ENCODE measurements around the gene PSME3. TPM values are rescaled to one million over a fixed set of nuclear protein-coding genes. Genes with fewer than 3 reads are reported as not detected.

PSME3 gene
- total RNA-seq, 1 experiment from 2014 or later = 163 TPM

DNA sequence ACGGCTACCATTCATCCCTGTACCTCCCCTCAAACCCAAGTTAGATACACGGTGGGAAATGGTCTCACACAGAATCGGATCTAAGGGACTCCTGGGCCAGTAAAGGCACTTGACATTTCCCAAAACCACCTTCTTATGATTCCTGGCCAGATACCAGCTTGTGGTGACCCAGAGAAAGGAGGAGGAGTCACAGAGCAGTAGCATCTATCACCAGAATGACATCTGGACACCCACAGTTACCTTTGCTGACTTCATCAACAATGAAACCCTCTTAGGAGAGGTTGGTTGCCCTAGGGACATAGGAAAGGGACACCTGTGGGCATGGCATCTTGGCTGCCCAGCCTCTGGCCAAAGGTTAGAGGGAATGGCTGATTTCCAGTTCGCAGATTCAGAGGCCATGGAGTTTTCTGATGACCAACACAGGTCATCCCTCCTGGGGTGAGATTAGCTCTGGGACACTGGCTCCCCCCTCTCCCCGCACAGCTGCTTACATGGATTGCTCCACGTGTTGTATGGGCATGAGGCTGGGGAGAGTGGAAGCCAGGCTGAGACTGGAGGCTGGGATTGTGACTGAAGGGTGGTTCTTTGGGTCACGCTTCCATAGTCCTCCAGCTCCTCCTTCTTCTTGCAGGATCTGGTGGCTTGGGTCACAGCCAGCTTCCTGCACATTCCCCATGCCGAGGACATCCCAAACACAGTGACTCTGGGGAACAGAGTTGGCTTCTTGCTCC lies 16.4 kb downstream of the PSME3 start:
- H3K36me3 ChIP-seq (ENCODE audit: control insufficient read depth in 1 of 2, insufficient read depth in 2 of 2, low read length in 2 of 2) = peaks cover 6 to 13% of the 10 kb centered on the region in 2 experiments; a peak in 2 of 4 replicates
- no peaks in the 10 kb centered on the region for H3K27me3 ChIP-seq (ENCODE audit: insufficient read depth, low read length)
- ChIA-PET RAD21 (ENCODE audit: low non-redundant PET in 1 of 2, low total read pairs in 2 of 2, uncharacterized antibody in 2 of 2, unreplicated experiment in 2 of 2) (no interaction called here), POLR2A (no interaction called here), CTCF (no interaction called here)
- H3K4me3 ChIP-seq (replicated peaks in 1 of 2; ENCODE audit: low read depth in 1 of 2, low read length in 2 of 2) = no peak overlapping the region
- H3K9me3 ChIP-seq (ENCODE audit: control insufficient read depth in 1 of 2, insufficient read depth in 1 of 2, low read depth in 1 of 2, low read length in 2 of 2) = no peaks in the 10 kb centered on the region
- no peak for DNase-seq (ENCODE audit: low read depth, low spot score)
- H2AFZ ChIP-seq (ENCODE audit: low read depth, low read length, poor library complexity, severe bottlenecking) = no peak overlapping the region
- H3K4me1 ChIP-seq (ENCODE audit: control insufficient read depth in 1 of 2, insufficient read depth in 2 of 2, low read length in 2 of 2) = no peaks in the 10 kb centered on the region
- no TSS peak for BruUV-seq (replicated peaks)
- H3K27ac ChIP-seq (ENCODE audit: low read depth, low read length) = no peak overlapping the region
- intact Hi-C loops (cut with micrococcal nuclease) = no loop called here
- H3K9me2 ChIP-seq (ENCODE audit: insufficient read depth) = no peaks in the 10 kb centered on the region
- ATAC-seq = 0 out of 2 replicates have a peak, but pooled peaks have one; percentile 8
- TF ChIP-seq EZH2phosphoT487 (IDR thresholded peaks at IDR 0.05; ENCODE audit: borderline replicate concordance) = no peak
- TF ChIP-seq TCF7L2 (IDR thresholded peaks at IDR 0.05; ENCODE audit: borderline replicate concordance, extremely low read depth, insufficient read depth, insufficient read length) = no peak
- no peak for TF ChIP-seq POLR2AphosphoS5 (IDR thresholded peaks at IDR 0.05; ENCODE audit: low read depth, low read length)
- TF ChIP-seq YY1 (IDR thresholded peaks at IDR 0.05; ENCODE audit: extremely low read depth, insufficient replicate concordance, low read depth, low read length) = no peak
- TF ChIP-seq, protein P1, sequence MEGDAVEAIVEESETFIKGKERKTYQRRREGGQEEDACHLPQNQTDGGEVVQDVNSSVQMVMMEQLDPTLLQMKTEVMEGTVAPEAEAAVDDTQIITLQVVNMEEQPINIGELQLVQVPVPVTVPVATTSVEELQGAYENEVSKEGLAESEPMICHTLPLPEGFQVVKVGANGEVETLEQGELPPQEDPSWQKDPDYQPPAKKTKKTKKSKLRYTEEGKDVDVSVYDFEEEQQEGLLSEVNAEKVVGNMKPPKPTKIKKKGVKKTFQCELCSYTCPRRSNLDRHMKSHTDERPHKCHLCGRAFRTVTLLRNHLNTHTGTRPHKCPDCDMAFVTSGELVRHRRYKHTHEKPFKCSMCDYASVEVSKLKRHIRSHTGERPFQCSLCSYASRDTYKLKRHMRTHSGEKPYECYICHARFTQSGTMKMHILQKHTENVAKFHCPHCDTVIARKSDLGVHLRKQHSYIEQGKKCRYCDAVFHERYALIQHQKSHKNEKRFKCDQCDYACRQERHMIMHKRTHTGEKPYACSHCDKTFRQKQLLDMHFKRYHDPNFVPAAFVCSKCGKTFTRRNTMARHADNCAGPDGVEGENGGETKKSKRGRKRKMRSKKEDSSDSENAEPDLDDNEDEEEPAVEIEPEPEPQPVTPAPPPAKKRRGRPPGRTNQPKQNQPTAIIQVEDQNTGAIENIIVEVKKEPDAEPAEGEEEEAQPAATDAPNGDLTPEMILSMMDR (IDR thresholded peaks at IDR 0.05 in 2 of 3, conservative IDR thresholded peaks at IDR 0.05 in 1 of 3; ENCODE audit: borderline replicate concordance in 1 of 3, insufficient read depth in 1 of 3, low read depth in 2 of 3, low read length in 2 of 3) = no peak
- no peak for TF ChIP-seq ELF1 (IDR thresholded peaks at IDR 0.05; ENCODE audit: borderline replicate concordance, low read depth)
- TF ChIP-seq ZFX (IDR thresholded peaks at IDR 0.05) = no peak
- TF ChIP-seq RAD21 (IDR thresholded peaks at IDR 0.05; ENCODE audit: low read depth) = no peak
- TF ChIP-seq, protein P2, sequence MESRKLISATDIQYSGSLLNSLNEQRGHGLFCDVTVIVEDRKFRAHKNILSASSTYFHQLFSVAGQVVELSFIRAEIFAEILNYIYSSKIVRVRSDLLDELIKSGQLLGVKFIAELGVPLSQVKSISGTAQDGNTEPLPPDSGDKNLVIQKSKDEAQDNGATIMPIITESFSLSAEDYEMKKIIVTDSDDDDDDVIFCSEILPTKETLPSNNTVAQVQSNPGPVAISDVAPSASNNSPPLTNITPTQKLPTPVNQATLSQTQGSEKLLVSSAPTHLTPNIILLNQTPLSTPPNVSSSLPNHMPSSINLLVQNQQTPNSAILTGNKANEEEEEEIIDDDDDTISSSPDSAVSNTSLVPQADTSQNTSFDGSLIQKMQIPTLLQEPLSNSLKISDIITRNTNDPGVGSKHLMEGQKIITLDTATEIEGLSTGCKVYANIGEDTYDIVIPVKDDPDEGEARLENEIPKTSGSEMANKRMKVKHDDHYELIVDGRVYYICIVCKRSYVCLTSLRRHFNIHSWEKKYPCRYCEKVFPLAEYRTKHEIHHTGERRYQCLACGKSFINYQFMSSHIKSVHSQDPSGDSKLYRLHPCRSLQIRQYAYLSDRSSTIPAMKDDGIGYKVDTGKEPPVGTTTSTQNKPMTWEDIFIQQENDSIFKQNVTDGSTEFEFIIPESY (IDR thresholded peaks at IDR 0.05; ENCODE audit: extremely low read depth, insufficient replicate concordance, low read length) = no peak
- no peak for TF ChIP-seq POLR2A (IDR thresholded peaks at IDR 0.05; ENCODE audit: borderline replicate concordance, extremely low read depth, insufficient read depth, insufficient read length)
- TF ChIP-seq EZH2 (IDR thresholded peaks at IDR 0.05) = no peak
- no peak for TF ChIP-seq CBX3 (IDR thresholded peaks at IDR 0.05; ENCODE audit: low read depth)
- TF ChIP-seq, protein P3, sequence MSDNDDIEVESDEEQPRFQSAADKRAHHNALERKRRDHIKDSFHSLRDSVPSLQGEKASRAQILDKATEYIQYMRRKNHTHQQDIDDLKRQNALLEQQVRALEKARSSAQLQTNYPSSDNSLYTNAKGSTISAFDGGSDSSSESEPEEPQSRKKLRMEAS (IDR thresholded peaks at IDR 0.05) = no peak
- no peak for TF ChIP-seq FOSL1 (IDR thresholded peaks at IDR 0.05; ENCODE audit: low read depth)
- TF ChIP-seq SRF (IDR thresholded peaks at IDR 0.05; ENCODE audit: low read depth) = no peak
- TF ChIP-seq JUND (IDR thresholded peaks at IDR 0.05) = no peak
- TF ChIP-seq SIN3A (IDR thresholded peaks at IDR 0.05; ENCODE audit: low read depth) = no peak
- TF ChIP-seq, protein P4, sequence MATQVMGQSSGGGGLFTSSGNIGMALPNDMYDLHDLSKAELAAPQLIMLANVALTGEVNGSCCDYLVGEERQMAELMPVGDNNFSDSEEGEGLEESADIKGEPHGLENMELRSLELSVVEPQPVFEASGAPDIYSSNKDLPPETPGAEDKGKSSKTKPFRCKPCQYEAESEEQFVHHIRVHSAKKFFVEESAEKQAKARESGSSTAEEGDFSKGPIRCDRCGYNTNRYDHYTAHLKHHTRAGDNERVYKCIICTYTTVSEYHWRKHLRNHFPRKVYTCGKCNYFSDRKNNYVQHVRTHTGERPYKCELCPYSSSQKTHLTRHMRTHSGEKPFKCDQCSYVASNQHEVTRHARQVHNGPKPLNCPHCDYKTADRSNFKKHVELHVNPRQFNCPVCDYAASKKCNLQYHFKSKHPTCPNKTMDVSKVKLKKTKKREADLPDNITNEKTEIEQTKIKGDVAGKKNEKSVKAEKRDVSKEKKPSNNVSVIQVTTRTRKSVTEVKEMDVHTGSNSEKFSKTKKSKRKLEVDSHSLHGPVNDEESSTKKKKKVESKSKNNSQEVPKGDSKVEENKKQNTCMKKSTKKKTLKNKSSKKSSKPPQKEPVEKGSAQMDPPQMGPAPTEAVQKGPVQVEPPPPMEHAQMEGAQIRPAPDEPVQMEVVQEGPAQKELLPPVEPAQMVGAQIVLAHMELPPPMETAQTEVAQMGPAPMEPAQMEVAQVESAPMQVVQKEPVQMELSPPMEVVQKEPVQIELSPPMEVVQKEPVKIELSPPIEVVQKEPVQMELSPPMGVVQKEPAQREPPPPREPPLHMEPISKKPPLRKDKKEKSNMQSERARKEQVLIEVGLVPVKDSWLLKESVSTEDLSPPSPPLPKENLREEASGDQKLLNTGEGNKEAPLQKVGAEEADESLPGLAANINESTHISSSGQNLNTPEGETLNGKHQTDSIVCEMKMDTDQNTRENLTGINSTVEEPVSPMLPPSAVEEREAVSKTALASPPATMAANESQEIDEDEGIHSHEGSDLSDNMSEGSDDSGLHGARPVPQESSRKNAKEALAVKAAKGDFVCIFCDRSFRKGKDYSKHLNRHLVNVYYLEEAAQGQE (IDR thresholded peaks at IDR 0.05; ENCODE audit: low read depth) = no peak
- no peak for TF ChIP-seq CEBPB (IDR thresholded peaks at IDR 0.05; ENCODE audit: low read depth)
- no peaks in the 10 kb centered on the region for H3K79me2 ChIP-seq (ENCODE audit: insufficient read depth, low read length)
- H3K4me2 ChIP-seq (ENCODE audit: low read length) = no peak overlapping the region
- no peaks in the 10 kb centered on the region for H4K20me1 ChIP-seq (ENCODE audit: insufficient read depth)
- no peak overlapping the region for H3K9ac ChIP-seq (ENCODE audit: low read length)
